Measurements from ENCODE around the gene MDGA2. TPM values are rescaled to one million over a fixed set of nuclear protein-coding genes. Genes with fewer than 3 reads are reported as not detected.

Gene MDGA2
- total and polyA plus RNA-seq, 2 of the 8 experiments (the other 6 are each of a cell fraction or from before 2014, with no cell fraction given): 0.11 to 0.69 TPM

GRCh38 chr14:47154276-47154797 lies 521.1 kb downstream of the MDGA2 start (continued):
- TF ChIP-seq, protein P1, sequence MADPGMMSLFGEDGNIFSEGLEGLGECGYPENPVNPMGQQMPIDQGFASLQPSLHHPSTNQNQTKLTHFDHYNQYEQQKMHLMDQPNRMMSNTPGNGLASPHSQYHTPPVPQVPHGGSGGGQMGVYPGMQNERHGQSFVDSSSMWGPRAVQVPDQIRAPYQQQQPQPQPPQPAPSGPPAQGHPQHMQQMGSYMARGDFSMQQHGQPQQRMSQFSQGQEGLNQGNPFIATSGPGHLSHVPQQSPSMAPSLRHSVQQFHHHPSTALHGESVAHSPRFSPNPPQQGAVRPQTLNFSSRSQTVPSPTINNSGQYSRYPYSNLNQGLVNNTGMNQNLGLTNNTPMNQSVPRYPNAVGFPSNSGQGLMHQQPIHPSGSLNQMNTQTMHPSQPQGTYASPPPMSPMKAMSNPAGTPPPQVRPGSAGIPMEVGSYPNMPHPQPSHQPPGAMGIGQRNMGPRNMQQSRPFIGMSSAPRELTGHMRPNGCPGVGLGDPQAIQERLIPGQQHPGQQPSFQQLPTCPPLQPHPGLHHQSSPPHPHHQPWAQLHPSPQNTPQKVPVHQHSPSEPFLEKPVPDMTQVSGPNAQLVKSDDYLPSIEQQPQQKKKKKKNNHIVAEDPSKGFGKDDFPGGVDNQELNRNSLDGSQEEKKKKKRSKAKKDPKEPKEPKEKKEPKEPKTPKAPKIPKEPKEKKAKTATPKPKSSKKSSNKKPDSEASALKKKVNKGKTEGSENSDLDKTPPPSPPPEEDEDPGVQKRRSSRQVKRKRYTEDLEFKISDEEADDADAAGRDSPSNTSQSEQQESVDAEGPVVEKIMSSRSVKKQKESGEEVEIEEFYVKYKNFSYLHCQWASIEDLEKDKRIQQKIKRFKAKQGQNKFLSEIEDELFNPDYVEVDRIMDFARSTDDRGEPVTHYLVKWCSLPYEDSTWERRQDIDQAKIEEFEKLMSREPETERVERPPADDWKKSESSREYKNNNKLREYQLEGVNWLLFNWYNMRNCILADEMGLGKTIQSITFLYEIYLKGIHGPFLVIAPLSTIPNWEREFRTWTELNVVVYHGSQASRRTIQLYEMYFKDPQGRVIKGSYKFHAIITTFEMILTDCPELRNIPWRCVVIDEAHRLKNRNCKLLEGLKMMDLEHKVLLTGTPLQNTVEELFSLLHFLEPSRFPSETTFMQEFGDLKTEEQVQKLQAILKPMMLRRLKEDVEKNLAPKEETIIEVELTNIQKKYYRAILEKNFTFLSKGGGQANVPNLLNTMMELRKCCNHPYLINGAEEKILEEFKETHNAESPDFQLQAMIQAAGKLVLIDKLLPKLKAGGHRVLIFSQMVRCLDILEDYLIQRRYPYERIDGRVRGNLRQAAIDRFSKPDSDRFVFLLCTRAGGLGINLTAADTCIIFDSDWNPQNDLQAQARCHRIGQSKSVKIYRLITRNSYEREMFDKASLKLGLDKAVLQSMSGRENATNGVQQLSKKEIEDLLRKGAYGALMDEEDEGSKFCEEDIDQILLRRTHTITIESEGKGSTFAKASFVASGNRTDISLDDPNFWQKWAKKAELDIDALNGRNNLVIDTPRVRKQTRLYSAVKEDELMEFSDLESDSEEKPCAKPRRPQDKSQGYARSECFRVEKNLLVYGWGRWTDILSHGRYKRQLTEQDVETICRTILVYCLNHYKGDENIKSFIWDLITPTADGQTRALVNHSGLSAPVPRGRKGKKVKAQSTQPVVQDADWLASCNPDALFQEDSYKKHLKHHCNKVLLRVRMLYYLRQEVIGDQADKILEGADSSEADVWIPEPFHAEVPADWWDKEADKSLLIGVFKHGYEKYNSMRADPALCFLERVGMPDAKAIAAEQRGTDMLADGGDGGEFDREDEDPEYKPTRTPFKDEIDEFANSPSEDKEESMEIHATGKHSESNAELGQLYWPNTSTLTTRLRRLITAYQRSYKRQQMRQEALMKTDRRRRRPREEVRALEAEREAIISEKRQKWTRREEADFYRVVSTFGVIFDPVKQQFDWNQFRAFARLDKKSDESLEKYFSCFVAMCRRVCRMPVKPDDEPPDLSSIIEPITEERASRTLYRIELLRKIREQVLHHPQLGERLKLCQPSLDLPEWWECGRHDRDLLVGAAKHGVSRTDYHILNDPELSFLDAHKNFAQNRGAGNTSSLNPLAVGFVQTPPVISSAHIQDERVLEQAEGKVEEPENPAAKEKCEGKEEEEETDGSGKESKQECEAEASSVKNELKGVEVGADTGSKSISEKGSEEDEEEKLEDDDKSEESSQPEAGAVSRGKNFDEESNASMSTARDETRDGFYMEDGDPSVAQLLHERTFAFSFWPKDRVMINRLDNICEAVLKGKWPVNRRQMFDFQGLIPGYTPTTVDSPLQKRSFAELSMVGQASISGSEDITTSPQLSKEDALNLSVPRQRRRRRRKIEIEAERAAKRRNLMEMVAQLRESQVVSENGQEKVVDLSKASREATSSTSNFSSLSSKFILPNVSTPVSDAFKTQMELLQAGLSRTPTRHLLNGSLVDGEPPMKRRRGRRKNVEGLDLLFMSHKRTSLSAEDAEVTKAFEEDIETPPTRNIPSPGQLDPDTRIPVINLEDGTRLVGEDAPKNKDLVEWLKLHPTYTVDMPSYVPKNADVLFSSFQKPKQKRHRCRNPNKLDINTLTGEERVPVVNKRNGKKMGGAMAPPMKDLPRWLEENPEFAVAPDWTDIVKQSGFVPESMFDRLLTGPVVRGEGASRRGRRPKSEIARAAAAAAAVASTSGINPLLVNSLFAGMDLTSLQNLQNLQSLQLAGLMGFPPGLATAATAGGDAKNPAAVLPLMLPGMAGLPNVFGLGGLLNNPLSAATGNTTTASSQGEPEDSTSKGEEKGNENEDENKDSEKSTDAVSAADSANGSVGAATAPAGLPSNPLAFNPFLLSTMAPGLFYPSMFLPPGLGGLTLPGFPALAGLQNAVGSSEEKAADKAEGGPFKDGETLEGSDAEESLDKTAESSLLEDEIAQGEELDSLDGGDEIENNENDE (IDR thresholded peaks at IDR 0.05; ENCODE audit: insufficient replicate concordance, low read length): no peak
- TF ChIP-seq TCF12 (IDR thresholded peaks at IDR 0.05; ENCODE audit: low read depth, low read length) (no peak), SP4 (IDR thresholded peaks at IDR 0.05; ENCODE audit: low read length) (no peak), GTF2F1 (IDR thresholded peaks at IDR 0.05; ENCODE audit: borderline replicate concordance, low read depth, low read length) (no peak), CREB1 (IDR thresholded peaks at IDR 0.05) (no peak), EP300 (IDR thresholded peaks at IDR 0.05; ENCODE audit: borderline replicate concordance in 1 of 2, low read depth in 2 of 2, low read length in 2 of 2) (no peak), SP1 (IDR thresholded peaks at IDR 0.05; ENCODE audit: low read depth, low read length) (no peak), RAD21 (IDR thresholded peaks at IDR 0.05 in 1 of 2, conservative IDR thresholded peaks at IDR 0.05 in 1 of 2; ENCODE audit: low read depth in 2 of 2, low read length in 2 of 2) (no peak), CBX8 (IDR thresholded peaks at IDR 0.05; ENCODE audit: borderline replicate concordance, low read depth, low read length) (no peak), CEBPB (IDR thresholded peaks at IDR 0.05; ENCODE audit: low read depth, low read length) (no peak)
- TF ChIP-seq, protein P2, sequence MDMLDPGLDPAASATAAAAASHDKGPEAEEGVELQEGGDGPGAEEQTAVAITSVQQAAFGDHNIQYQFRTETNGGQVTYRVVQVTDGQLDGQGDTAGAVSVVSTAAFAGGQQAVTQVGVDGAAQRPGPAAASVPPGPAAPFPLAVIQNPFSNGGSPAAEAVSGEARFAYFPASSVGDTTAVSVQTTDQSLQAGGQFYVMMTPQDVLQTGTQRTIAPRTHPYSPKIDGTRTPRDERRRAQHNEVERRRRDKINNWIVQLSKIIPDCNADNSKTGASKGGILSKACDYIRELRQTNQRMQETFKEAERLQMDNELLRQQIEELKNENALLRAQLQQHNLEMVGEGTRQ (IDR thresholded peaks at IDR 0.05; ENCODE audit: low read length): no peak

All from H1 (cell line).